NCI-H69 (cell line): ENCODE data around the gene SV2B.
"Not testable (repeated sequence)": the region's sequence is repeated elsewhere in the genome, so short reads cannot be mapped to it uniquely, and the experiment has no call there.

Experiments used
- DNase-seq: peaks from one replicate; lab custom pipeline; 2025; lab: John Stamatoyannopoulos, UW

Gene SV2B, protein sequence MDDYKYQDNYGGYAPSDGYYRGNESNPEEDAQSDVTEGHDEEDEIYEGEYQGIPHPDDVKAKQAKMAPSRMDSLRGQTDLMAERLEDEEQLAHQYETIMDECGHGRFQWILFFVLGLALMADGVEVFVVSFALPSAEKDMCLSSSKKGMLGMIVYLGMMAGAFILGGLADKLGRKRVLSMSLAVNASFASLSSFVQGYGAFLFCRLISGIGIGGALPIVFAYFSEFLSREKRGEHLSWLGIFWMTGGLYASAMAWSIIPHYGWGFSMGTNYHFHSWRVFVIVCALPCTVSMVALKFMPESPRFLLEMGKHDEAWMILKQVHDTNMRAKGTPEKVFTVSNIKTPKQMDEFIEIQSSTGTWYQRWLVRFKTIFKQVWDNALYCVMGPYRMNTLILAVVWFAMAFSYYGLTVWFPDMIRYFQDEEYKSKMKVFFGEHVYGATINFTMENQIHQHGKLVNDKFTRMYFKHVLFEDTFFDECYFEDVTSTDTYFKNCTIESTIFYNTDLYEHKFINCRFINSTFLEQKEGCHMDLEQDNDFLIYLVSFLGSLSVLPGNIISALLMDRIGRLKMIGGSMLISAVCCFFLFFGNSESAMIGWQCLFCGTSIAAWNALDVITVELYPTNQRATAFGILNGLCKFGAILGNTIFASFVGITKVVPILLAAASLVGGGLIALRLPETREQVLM

GRCh38 chr15:91099995-91100813, at the start of gene SV2B:
SV2B (plus strand) TSS chr15:91100257; CDS start chr15:91226264, 126,007 bp downstream.
- DNase-seq = peak; percentile 86

GRCh38 chr15:91051248-91051647, 48.8 kb upstream of the SV2B start:
- DNase-seq = no peak

- DNase-seq = no peak
These were observed 45.2 kb upstream of the SV2B start for GRCh38 chr15:91054816-91055215.

- peak; percentile 89 for DNase-seq
These were observed 44.3 kb upstream of the SV2B start for GRCh38 chr15:91055548-91056331.

GRCh38 chr15:91061230-91061629, 38.8 kb upstream of the SV2B start:
- peak; percentile 16 for DNase-seq

DNA sequence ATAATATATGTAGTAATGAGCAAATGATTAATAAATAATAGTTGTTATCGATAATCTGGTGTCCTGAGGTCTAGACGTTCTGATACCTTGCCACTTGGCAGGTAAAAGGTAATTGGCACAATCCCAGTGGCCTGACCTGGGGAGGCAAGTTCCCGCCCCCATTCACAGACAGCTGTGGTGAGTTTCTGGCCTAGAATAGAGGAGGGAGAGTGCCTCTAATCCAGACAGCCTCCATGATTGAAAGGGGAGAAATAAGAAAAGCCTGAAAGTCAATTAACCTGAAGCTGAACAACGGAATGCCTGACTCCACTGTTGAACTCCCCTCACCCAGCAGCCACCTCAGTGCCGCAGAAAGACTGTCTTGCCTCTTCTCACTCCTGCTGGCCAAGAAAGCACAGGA, 38.1 kb upstream of the SV2B start:
- peak; percentile 48 for DNase-seq

DNA sequence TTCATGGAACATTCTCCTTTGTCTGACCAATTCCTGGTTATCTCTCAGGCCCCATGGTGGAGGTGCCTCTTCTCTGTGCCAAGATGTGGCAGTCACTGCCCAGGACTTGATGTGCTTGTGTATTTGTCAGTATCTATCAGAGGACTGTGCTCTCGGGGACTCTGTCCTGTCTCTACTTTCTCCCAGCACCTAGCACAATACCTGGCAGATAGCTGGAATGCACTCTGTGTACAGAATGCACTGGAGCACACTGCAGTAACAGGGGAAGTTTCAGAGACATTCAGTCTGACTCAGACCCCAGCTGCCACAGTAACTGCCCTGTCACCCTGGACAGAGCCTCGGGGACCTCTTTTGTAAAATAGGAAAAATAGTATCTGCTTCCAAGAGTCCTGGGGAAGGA, 34.6 kb upstream of the SV2B start:
- no peak for DNase-seq

DNA sequence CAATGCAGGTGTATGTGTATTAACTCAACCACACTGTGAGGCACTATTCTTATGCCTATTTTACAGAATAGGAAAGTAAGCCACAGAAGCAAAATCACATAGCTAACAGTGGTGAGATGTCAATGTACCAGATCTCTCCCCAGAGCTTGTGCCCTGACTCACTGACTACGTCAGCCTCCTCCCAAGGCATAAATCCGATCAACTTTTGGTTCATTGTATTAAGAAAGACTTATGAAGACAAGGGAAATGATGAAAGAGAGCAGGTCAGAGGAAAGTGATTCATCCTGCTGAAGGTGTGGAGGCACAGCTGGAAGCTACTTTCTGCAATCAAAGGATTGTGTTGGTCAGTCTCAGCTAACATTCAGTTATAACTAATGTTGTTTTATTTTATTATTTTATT, 33.0 kb upstream of the SV2B start:
- no peak for DNase-seq

DNA sequence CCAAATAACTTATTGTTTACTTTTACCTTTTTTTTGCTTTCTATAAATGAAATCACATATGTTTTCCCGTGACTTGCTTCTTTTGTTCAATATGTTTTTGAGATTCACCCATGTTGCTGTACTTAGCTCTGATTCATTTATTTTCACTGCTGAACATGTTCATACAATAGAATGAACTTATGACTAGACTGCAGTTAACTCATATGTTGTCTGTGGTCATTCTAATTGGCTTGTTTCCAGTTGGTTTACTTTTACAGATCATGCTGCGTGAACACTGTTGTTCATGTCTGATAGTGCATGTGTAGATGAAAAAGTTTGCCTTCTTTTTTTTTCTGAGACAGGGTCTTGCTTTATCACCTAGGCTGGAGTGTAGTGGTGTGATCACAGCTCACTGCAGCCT, 31.6 kb upstream of the SV2B start:
- no peak for DNase-seq

GRCh38 chr15:91068966-91069365, 31.1 kb upstream of the SV2B start:
- peak; percentile 7 for DNase-seq

- peak; percentile 4 for DNase-seq
These were observed 29.2 kb upstream of the SV2B start for GRCh38 chr15:91070872-91071271.

DNA sequence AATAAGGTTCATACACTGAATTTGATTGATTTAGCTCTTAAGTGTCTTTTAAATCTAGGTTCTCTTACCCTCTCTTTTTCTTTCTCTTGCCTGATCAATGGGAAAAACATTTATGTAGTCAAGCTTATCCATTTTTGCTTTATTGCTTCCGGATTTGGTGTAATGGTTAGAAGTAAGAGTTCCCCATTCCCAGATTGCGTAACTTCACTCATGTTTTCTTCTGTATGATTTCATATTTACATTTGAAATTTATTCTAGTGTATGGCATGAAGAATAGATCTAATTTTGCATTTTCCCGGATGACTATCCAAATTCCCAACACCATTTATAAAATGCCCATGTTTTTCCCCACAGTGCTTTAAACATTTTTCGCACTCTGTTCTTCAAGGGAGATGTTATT, 27.9 kb upstream of the SV2B start:
- DNase-seq = no peak

GRCh38 chr15:91073077-91073476, 27.0 kb upstream of the SV2B start:
- DNase-seq = peak; percentile 4

- DNase-seq = no peak
These were observed 26.3 kb upstream of the SV2B start for GRCh38 chr15:91073768-91074167.

- DNase-seq = peak; percentile 38
These were observed 24.3 kb upstream of the SV2B start for GRCh38 chr15:91075739-91076138.

DNA sequence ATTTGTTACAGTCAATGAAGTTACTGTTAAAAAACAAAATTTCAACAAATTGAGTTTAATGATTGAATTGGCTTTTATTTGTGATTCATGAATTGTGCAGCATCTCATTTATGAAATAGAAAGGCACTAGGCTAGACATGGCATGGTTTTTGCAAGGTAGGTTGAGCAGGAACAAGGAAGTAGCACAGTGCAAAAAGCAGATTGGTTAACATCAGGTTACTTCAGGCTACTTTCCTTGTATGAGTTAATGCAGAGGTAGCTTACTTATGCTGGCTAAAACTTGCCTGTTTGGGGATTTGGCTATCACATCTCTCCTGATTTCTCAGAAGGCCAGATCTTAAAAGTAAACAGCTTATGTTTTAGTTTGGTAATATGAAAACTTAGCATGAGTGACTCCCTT, 23.0 kb upstream of the SV2B start:
- DNase-seq = no peak

DNA sequence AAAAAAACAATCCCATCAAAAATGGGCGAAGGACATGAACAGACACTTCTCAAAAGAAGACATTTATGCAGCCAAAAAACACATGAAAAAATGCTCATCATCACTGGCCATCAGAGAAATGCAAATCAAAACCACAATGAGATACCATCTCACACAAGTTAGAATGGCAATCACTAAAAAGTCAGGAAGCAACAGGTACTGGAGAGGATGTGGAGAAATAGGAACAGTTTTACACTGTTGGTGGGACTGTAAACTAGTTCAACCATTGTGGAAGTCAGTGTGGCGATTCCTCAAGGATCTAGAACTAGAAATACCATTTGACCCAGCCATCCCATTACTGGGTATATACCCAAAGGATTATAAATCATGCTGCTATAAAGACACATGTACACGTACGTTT, 6.2 kb upstream of the SV2B start:
- not testable (repeated sequence) for DNase-seq

GRCh38 chr15:91098451-91098850, 1.6 kb upstream of the SV2B start:
- no peak for DNase-seq

DNA sequence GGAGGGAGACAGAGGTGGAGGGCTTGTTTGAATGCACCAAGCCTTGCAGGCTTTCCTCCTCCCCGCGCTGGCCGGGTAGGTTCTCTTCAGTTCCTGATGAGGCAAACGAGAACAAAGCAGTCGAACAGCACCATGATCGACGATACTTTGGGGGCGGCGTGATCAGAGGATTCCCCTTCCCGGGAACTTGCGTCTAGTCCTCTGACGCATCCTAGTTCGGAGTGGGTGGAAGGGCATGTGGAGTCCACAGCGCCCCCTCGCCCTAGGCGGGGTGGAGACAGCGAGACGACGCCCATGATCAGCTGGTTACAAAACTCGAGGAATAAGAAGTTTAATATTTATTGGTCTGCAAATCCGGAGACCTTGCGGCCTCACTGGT, 452 bp upstream of the SV2B start:
- DNase-seq = peak; percentile 82

DNA sequence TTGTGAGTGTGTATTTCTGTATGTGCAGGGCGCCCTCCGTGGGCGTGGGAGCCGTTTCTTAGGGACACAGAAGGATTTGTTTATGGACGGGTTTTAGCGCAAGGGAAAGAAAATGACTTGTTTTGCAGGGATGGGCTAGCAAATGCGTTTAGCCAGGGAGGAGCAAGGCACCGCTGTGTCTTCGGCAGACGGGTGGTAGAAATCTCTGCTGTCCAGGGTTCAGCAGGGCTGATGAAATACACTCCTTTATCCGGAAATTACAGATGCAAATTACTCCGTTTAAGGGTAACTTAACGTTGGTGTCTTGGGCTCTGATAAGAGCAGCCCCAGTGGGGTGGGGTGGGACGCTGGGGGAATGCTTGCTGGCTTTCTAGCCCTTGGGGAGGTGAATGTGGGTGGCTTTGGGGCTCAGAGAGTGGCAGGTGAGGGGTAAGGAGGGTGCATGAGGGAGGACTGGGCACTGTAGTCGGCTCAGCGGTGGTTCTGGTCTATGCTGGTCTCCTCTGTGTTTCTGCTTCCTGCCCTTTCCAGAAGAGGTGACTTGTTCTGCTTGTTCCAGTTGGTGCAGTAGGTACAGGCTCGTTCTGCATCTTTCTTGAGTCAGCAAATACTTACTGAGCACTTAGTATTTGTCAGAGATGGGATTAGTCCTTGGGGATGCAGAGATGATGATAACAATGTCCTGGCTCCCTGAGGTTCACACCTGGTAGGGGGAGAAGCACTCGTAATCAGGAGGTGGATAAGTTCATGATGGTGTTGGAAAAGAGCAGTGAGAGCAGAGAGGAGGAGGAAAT, 954 bp downstream of the SV2B start:
- DNase-seq = peak; percentile 63

- DNase-seq = no peak
These were observed 1.5 kb downstream of the SV2B start for GRCh38 chr15:91101608-91101920.
